Lower leg skin (tissue), 3 donors: Measurements from ENCODE around the gene ADGRV1.

ENCODE experiments used
- CTCF ChIP-seq, 3 donors: fragments of 450-650 bp; IDR thresholded peaks; one replicate each; pipeline ENCODE4 v1.5.1; 2016; ENCODE audit warnings: antibody characterized with exemption in 3 of 3, mild to moderate bottlenecking in 3 of 3, moderate library complexity in 2 of 3
- POLR2A ChIP-seq, 2 donors: fragments of 450-650 bp; IDR thresholded peaks; one replicate each; pipeline ENCODE4 v1.6.1; 2016 to 2017; ENCODE audit warnings: antibody characterized with exemption in 2 of 2, mild to moderate bottlenecking in 1 of 2, moderate library complexity in 1 of 2

GRCh38 chr5:91140657-91141056, 582.1 kb downstream of the ADGRV1 start:
- TF ChIP-seq CTCF (IDR thresholded peaks at IDR 0.05) (no peak), POLR2A (IDR thresholded peaks at IDR 0.05) (no peak)
